ENCODE results near the gene ARHGAP12.

GRCh38 chr10:31912289-31912688 lies 16.3 kb downstream of the ARHGAP12 start:
- TF ChIP-seq CTCF (conservative IDR thresholded peaks at IDR 0.05) = no peak
- TF ChIP-seq EZH2 (IDR thresholded peaks at IDR 0.05; ENCODE audit: low read depth) = no peak
